Right forelimb (tissue), 1 donor: Measurements from ENCODE around the gene FHIT.

Experiments used
- DNase-seq: peaks from one replicate; pipeline ENCODE4 v3.0.0-alpha.2; 2018

Gene FHIT

GRCh38 chr3:61169621-61170251, 81.5 kb downstream of the FHIT start:
- no peak for DNase-seq

- DNase-seq, result no peak
Measured at GRCh38 chr3:61168286-61168685, 83.0 kb downstream of the FHIT start.

DNA sequence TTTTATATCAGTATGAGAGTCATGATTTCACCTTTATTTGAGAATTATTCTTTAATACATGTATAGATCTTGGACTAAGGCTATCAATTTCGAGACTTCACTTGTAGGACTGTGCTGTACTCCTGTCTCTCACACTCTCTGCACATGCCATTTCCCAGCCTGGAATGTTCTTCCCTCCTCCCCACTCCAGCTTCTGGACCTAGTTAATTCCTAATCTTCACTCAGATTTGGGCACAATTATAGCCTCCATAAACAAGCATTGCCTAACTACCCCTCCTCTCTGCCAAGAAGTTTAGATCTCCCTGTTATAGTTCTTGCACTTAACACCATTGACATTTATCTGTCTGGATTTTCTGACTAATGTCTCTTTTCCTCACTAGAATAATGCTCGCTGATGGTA, 88.3 kb downstream of the FHIT start:
- no peak for DNase-seq

GRCh38 chr3:61158667-61159066, 92.6 kb downstream of the FHIT start:
- no peak for DNase-seq

DNA sequence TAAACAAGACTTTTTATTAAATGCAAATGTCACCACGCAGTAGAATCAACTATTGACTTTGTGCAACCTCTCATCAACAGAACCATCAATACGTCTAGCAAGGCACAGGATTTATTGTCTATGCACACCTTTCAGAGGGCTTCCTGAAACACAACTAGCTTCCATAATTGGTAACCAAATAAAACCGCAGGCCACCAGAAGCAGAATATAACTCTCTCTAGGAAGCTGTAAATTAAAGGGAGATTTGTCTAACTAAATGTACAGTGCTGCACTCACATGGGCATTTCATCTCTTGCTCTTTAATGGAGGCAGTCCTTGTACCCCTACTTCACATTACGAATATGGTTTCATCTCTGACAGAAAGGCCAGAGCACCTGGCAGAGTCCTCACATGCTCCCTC, 93.0 kb downstream of the FHIT start:
- no peak for DNase-seq

DNA sequence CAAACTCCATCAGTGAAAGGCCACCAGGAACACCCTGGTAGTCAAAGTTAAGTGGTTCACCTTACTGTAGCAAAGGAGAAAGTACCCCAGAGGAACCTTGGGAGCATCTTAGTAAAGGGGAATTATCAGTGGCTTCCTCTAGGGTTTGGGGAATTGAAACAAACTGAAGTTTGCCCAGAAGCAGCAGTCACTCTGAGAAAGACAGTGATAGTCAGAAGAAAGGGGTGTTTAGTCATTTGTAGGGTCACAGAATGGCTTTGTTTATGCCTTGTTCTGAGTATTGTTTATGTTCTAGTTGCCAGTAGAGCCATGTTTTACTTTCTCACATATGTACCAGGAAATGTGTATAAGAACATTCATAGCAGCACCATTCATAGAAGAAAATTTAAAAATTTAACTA, 93.8 kb downstream of the FHIT start:
- no peak for DNase-seq

DNA sequence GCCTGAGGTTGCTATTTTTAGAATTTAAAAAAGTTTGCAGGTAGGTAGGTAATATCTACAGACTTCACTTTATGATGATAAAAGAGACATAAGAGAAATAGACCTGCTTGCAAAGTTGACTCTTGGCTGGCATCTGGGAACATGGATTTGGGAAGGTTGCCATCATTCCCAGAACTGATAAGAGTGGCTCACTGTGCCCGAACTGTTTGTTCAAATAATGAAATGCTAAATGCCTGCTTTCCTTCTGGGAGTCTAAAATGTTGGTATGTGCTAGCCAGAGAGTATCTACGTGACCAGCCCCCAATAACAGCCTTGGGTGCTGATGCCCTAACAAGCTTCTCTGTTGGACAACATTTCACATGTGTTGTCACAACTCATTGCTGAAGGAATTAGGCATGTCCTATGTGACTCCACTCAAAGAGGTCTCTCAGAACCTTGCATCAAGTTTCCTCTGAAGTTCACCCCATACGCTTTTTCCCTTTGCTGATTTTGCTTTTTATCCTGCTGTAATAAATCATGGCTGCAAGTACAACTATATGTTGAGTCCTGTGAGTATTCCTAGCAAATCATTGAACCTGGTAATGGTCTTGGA, 95.5 kb downstream of the FHIT start:
- no peak for DNase-seq

- DNase-seq, result no peak
Measured at GRCh38 chr3:61154457-61155198, 96.6 kb downstream of the FHIT start.

DNA sequence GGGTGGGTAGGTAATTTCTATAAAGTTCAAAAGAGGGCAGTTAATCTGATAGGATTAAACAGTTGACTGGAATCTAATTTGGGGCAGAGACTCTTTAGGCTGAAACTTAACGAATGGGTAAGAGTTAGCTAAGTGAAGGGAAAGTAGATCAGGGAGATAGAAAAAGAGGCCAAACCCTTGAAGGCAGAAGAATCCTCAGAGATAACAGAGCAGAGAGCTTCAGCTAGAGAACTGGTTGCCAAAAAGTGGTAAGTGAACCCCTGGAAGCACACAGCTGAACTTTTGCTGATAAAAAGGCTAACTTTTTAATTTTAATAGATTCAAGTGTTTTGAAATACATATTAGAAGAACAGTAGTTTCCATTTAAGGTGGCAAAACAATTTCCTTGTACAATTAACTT, 99.2 kb downstream of the FHIT start:
- no peak for DNase-seq

GRCh38 chr3:61149236-61149635, 102.0 kb downstream of the FHIT start:
- no peak for DNase-seq

DNA sequence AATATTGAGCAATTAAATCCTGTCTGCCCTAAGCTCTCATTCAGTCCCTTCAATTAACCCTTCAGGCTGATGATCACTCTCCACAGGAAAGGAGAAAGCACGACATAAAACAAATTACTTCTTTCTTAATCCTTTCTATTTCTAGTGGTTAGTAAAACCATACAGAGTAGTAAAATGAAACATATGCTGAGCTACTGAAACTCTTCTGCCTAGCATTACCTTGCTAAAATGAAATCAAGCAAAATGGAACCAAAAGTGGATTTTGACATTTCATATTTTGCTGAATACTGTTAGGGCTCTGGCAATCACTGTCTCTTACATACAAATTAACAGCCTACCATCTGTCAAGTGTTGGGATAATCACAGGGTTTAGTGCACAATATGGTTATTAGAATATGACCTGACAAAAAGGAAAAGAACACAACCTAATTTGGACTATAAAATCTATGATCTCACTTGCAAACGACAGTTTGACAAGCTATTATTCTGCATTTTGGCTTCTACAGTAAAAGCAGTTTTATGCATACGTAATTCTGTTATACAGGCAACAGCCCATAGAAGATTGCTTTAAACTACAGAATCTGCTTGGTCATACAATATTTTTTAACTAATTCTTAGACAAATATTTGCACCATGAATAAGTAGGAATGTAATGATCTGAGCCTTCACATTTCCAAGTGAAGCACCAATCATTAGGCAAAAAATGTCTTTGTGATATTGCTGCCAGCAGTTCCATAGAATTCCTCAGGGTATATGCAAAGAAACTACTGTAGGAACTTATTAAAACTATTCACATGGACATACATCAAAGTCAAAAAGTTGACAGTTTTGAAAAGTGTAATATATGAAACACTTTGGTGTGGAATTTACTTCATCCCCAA, 105.0 kb downstream of the FHIT start:
- DNase-seq, result no peak

DNA sequence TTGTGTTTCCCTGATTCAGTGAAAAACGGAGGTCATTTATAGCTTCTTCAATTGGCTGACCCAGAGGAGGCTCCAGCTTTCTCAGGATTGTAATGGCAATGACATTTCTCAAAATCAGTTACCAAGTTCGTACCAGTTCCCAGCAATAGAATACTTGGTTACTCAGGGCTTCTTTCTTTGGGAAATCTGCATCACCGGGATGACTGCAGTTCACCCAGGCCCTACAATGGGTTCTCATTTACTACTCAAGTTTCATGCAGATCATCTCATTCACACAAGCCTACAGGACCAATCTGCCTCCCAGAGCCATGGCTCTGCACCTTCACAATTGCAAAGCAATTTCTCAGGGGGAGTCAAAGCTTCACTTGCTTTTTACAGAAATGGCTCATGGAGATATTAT, 109.6 kb downstream of the FHIT start:
- no peak for DNase-seq

GRCh38 chr3:61141227-61141626, 110.0 kb downstream of the FHIT start:
- DNase-seq, result no peak

DNA sequence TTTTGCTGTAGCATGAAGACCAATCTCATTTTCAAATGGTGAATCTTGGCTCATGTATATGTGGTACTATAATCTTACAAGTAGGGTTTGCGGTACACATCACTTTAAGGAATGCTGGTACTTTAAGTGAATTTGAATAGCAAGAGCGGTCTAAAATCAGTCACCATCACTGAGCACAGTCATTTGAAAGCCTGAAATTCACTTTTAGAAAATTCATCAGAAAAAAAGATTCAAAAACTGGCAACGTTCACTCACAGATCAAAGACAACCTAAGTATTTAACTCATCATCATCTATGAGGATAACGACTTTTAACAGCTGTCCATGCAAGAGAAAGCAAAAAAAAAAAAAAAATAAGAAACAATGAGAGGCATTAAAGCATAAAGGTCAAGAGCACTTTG, 111.6 kb downstream of the FHIT start:
- DNase-seq, result no peak

DNA sequence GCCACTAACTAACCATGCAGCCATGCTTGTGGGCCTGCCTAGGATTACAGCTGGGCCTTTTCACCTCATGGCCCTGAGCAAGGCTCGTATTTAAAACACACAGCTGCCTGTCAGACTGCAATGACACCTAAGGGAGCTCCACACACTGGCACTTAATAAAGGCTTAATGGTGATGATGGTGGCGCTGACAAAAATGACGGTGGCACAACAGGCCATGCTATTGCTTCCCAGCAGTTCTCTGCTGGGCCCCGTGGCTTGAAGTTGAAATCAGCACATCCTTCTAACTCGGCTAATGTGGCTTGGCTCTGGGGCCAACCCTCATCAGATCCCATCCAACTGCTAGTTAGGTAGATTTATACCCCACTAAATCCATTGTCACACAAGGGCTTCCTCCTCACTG, 112.9 kb downstream of the FHIT start:
- no peak for DNase-seq

DNA sequence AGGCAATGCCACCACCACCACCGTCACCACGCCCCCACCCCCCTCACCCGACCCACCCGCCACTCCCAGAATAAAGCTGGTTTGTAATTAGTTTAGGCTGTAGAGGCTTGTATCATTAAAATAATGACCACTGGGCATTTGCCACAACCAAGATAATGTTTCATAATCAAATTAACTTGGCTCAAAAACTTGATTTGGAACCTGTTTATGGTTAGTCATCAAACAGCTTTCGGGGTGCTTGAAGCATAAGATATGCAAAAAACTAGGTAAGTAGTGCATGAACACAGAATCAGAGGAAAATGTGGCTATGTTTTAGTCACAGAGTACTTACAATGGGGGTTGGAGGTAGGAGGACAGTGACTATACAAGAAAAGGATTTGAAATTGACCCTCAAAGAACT, 115.1 kb downstream of the FHIT start:
- no peak for DNase-seq

DNA sequence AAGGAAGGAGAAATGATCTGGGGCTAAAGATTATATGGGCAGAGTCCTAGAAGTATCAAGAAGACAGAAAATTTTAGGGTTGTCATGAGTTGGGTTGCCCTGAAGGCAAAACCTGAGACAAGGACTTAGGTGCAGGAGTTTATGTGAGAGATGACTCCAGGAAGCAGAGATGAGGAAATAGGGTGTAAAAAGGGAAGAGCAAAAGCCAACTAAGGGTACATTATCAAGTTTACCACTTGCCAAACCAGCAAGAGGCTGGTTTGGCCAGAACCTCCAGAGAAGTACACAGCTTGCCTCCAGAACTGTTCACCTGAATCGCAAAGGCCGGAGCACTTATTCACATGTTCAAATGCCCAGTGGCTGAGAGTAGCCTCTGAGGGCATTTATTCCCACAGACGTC, 116.7 kb downstream of the FHIT start:
- DNase-seq, result no peak

GRCh38 chr3:61132062-61132461, 119.2 kb downstream of the FHIT start:
- no peak for DNase-seq

DNA sequence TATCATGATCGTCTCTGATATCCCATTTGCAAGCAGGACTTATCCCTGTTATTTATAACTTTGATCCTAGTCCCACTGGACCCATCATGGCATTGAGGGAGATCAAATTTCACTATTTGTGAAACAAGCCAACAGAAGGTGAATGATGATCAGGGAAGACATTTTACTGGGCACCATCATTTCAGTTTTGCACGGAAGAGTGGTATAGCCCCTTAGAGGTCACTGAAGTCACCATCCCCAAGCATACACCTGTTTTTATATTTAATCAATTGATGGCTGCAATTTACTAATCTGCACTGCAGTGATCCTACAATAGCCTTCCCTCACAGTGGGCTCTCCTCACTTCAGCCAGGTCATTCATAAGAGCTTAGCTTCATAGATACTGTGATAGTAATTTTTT, 132.4 kb downstream of the FHIT start:
- DNase-seq, result no peak

GRCh38 chr3:61117045-61117898, 134.0 kb downstream of the FHIT start:
- no peak for DNase-seq

GRCh38 chr3:61114316-61114953, 136.8 kb downstream of the FHIT start:
- no peak for DNase-seq

DNA sequence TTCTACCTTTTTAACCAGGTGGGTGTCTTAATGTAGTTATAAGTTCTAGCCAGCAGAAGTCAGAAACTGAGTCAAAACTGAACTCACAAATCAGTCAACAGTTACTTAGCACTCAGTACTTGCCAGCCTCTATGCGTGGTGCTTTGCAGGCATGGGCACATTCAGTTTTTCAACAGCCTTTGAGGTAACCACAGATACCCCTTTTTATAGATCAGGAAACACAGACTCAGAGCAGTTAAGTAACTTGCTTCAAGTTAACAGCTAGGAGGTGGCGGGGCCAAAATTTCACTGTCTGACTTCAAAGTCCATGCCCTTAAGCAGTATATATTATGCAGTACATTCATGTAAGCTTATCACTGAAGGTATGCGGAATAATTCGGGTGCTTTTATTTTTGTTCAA, 139.4 kb downstream of the FHIT start:
- DNase-seq, result no peak
